HG03442 (cell line): ENCODE measurements around the gene TMC4.

ENCODE experiments used
- ATAC-seq: cut with Tn5 transposase; IDR thresholded peaks from one replicate; pipeline ENCODE4 v1.9.1; 2021; ENCODE audit warnings: mild to moderate bottlenecking, moderate library complexity; ENCODE audit not compliant: unreplicated experiment

The TMC4 gene

GRCh38 chr19:54136086-54136863 lies 36.7 kb downstream of the TMC4 start:
- no peak for ATAC-seq

DNA sequence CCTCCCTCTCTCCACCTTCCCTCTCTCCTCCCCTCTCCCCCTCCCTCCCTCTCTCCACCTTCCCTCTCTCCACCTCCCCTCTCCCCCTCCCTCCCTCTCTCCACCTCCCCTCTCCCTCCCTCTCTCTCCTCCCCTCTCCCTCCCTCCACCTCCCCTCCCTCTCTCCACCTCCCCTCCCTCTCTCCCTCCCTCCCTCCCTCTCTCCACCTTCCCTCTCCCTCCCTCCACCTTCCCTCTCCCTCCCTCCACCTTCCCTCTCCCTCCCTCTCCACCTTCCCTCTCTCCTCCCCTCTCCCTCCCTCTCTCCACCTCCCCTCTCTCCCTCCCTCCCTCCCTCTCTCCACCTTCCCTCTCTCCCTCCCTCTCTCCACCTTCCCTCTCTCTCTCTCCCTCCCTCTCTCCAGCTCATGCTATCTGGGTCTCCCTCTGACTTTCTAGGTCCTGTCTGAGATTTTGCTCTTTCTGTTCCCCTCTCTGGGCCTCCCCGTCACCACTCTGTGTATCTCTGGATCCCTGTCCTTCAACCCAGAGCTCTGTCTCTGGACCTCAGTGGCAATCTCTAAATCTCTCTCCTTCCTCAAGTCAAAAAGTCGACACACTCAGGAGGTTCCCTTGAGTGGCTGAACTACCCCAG lies 38.9 kb downstream of the TMC4 start:
- no peak for ATAC-seq

DNA sequence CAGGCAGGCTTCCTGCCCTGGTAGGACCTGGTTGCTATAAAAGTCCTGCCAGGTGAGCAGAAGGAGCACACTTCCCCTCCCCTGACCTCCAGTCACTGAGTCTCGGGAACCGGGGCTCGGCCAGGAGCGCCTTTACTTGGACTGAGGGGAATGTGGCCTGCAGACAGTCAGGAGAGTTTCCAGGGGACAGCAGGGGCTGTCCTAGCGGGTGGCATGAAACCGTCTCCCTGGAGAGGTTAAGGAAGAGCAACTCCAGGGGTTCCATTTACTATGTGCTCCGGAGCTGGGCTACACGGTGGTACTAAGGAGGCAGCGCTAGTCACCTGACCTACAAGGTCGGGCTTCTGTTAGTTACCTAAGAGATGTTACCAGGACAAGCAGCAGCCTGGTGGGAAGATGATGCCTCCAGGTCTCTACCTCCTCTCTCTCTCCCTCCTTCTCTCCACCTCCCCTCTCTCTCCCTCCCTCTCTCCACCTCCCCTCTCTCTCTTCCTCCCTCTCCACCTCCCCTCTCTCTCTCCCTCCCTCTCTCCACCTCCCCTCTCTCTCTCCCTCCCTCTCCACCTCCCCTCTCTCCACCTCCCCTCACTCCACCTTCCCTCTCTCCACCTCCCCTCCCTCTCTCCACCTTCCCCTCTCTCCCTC lies 39.5 kb downstream of the TMC4 start:
- no peak for ATAC-seq

DNA sequence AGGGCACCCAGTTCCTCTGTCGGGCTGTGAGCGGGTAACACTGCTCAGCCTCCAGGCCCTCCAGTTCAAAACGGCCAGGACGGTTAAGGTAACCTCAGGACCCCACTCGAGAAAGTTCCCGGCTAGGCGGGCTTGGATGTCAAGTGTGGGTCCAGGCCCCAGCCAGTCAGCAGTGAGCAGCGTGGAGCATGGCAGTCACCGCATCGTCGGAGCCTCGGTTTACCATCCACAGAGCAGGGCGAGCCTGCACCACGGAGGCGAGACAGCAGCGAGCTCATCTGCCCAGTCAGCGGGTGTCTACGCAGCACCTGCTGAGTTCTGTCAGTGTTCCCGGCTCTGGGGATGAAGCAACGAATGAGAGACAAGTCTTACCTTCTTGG lies 43.4 kb downstream of the TMC4 start:
- ATAC-seq = no peak

DNA sequence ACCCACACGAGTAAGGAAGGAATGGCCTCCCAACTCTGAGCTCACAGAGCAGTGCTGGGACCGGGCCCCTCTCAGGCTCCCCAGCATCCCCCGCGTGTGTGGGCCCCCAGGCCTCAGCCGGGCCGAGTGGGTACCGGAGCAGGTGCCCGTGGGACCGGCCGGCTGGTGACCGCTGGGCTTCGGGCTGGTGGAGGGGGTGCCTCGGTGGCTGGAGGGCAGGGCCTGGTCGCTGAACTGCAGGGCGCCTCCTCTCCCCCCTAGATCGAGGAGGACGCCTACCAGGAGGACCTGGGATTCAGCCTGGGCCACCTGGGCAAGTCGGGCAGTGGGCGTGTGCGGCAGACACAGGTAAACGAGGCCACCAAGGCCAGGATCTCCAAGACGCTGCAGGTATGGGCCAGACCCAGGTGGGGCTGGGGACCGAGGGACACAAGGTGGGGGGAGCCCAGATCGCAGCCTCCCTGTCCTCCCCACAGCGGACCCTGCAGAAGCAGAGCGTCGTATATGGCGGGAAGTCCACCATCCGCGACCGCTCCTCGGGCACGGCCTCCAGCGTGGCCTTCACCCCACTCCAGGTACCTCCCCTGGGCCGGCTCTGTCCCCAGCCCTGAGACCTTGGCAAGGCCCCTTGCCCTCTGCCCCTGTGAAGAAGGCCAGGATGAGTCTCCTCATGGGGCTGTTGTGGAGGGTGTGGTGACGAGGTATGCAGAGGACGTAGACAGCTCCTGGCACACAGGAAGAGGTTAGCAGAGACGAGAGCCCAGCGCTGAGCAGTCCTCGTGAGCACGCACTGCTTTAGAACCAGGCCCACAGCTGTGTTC lies 44.0 kb downstream of the TMC4 start:
- no peak for ATAC-seq

- ATAC-seq = no peak
Measured at GRCh38 chr19:54128441-54128725, 44.6 kb downstream of the TMC4 start.

GRCh38 chr19:54127688-54128440 lies 45.1 kb downstream of the TMC4 start:
- no peak for ATAC-seq

GRCh38 chr19:54125713-54126112 lies 47.2 kb downstream of the TMC4 start:
- no peak for ATAC-seq

GRCh38 chr19:54124393-54124792 lies 48.6 kb downstream of the TMC4 start:
- ATAC-seq = no peak

DNA sequence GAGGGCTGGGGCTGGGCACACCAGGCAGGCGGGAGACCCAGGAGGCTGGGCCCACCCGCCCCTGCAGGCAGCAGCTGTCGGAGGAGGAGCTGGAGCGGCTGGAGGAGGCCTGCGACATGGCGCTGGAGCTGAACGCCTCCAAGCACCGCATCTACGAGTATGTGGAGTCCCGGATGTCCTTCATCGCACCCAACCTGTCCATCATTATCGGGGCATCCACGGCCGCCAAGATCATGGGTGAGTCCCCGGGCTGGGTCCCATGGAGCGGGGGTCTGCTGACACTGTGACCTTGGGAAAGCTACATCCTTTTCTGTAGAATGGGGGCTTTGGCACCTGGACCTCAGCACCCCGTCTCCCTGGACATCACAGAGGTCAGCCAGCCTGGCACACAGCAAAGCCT lies 49.3 kb downstream of the TMC4 start:
- no peak for ATAC-seq

DNA sequence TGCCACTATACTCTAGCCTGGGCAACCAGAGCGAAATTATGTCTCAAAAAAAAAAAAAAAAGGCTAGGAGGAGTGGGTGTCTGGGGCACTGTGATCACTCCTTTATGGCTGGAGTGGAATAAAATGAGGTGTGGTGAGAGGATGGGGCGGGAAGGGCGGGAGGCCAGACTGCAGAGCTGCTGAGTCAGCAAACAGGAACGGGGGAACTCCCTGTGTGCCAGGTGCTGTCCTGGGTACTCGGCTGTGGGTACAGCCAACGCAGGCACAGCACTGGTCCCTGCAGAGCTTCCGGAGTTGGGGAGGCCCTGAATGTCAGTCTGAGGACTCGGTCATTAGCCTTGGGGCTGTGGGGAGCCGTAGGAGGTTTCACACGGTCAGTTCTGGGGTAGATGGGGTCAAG lies 51.7 kb downstream of the TMC4 start:
- no peak for ATAC-seq

GRCh38 chr19:54115109-54116063 lies 57.6 kb downstream of the TMC4 start, which contains the start of the genes PRPF31 and TFPT:
TSS of gene PRPF31 (plus strand) at chr19:54115754. CDS start at chr19:54118279, 2,525 bp downstream.
TSS of gene TFPT (minus strand) at chr19:54115657. CDS start at chr19:54115269, 388 bp downstream.
- ATAC-seq = peak; percentile 72

- ATAC-seq = no peak
Measured at GRCh38 chr19:54114340-54115108, 58.4 kb downstream of the TMC4 start.
